Measurements from ENCODE around the gene ANKRD1.

ANKRD1 gene

DNA sequence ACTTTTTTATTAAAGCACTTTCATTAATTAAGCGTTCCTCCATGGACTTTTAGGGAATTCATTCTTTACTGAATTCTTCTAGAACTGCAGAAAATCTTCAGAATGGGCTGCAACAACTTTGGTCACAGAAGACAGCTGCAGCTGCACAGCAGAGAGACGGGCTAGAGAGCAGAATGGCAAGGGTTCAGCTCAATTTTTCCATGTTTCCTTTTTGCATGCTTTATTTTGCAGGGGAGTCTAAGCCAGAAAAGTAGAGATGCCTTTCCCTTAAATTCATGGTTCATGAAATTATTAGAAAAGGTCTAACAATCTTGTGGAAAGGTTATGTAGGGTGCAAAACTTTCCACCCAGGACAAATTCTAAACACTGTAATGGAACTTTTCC is 15.4 kb upstream of the ANKRD1 start:
- no peak for DNase-seq (ENCODE audit: low spot score)
- in situ Hi-C loops (cut with MboI; ENCODE audit: low sequenced_read_pairs, unreplicated experiment), result no loop called here
- TF ChIP-seq, protein P1, sequence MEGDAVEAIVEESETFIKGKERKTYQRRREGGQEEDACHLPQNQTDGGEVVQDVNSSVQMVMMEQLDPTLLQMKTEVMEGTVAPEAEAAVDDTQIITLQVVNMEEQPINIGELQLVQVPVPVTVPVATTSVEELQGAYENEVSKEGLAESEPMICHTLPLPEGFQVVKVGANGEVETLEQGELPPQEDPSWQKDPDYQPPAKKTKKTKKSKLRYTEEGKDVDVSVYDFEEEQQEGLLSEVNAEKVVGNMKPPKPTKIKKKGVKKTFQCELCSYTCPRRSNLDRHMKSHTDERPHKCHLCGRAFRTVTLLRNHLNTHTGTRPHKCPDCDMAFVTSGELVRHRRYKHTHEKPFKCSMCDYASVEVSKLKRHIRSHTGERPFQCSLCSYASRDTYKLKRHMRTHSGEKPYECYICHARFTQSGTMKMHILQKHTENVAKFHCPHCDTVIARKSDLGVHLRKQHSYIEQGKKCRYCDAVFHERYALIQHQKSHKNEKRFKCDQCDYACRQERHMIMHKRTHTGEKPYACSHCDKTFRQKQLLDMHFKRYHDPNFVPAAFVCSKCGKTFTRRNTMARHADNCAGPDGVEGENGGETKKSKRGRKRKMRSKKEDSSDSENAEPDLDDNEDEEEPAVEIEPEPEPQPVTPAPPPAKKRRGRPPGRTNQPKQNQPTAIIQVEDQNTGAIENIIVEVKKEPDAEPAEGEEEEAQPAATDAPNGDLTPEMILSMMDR (IDR thresholded peaks at IDR 0.05; ENCODE audit: borderline replicate concordance, control extremely low read depth, extremely low read depth, insufficient read depth, missing control alignments), result no peak

DNA sequence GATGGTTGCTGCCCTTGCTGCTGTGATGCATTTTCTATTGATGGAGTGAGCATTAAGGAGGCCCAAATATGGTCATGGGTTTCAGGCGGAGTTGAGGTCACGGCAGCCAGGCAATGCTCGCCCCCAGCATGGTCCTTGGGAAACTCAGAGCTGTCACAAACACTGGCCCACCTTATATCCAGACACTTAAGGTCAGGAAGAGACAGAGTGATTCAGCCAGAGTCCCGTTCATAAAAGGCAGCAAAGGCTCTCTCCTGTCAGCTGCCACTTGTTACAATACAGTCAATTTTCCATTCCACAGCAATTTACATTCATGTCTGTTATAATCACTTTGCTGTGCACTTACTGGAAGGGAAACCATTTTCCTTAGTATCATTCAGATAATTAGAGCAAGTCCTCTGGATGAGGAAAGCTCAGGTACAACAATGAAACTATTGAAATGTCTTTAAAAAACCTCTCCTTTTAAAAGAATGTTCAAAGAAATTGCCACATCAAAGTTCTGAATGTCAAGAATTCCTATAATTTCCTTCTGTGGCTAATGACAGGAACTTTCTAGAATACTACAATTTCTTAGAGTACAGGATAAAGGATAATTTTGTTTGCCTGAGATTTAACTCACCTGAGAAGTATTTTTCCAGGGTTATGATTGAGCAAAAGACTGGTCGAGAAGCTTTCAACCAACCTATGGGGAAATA is 14.8 kb upstream of the ANKRD1 start:
- in situ Hi-C loops (cut with MboI; ENCODE audit: low sequenced_read_pairs, unreplicated experiment), result no loop called here
- TF ChIP-seq, protein P1 (IDR thresholded peaks at IDR 0.05; ENCODE audit: borderline replicate concordance, control extremely low read depth, extremely low read depth, insufficient read depth, missing control alignments), result no peak
- DNase-seq (ENCODE audit: low spot score), result no peak

DNA sequence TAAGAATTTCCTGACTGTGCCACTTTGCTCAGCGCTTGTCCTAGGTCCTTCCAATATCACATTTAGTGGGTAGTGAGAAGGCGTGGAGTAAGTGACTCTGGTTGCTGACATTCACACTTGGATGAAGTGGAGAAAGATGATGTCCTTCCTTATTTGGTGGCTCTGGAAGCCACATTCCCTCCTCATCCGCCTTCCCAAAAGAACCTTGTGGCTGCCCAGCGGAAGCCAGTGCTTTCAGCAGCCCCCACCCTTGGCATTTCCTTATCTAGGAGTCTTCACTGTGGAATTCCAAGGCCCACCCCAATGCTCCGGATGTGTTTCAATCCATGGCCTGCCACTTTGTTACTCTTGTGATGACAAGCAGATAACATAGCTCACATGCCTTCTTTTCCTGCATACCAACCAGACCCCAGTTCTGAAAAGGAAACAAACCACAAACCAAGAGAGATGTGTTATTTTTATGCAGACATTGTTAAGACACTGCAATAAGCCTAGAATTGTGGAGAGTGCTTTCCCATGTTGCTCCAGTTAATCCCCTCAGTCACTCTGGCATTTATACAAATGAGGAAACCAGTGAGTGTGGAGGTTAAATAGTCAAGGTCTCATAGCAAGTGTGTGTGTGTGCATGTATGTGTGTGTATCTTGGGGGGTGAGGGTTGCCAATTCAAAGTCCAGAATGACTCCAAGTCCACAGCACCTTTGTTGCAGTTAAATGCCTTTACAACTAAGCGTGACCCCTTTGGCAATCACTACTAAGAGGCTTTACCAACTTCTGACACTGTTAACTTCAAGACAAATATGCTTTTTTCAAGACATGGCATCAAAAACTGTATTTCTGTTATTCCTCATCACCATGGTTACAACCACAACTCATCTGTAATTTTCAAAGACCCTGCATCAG is 10.3 kb upstream of the ANKRD1 start:
- no peak for DNase-seq (ENCODE audit: low spot score)
- in situ Hi-C loops (cut with MboI; ENCODE audit: low sequenced_read_pairs, unreplicated experiment), result no loop called here
- TF ChIP-seq, protein P1 (IDR thresholded peaks at IDR 0.05; ENCODE audit: borderline replicate concordance, control extremely low read depth, extremely low read depth, insufficient read depth, missing control alignments), result no peak

DNA sequence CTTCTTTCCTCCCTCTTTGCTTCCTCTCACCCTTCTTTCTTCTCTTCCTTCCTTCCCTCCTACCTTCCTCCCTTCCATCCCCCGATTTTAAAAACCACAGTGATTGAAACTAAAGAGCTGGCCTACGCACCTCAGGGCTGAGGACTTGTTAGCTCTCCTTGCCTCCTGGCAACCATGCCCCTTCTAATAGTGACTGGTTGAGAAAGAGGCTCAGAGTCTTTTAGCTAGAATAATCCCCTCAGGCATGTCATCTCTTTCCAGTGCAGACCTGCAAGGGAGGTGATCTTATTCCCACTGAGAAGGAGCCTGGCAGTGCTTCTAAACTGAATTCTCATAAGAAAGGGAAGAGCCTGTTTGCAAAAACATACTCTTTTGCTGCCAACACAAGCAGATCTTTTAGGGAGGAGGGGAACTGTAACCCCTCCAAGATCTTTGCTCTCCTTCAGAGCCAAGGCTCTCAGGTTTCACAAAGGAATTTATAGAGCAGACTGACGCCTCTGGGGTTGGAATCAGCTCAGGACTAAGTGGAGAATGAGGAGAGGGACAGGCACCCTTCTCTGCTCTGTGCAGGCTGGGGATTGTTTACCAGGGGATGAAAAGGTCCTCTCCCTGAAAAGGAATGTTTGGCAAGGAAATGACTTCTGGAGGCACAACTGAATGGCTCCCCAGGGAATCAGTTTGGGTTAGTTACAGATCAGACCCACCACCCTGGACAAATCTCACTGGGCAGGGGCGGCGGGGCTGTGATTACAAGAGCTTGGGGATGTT is 9.4 kb upstream of the ANKRD1 start:
- TF ChIP-seq, protein P1 (IDR thresholded peaks at IDR 0.05; ENCODE audit: borderline replicate concordance, control extremely low read depth, extremely low read depth, insufficient read depth, missing control alignments), result no peak
- DNase-seq (ENCODE audit: low spot score), result no peak
- in situ Hi-C loops (cut with MboI; ENCODE audit: low sequenced_read_pairs, unreplicated experiment), result no loop called here

DNA sequence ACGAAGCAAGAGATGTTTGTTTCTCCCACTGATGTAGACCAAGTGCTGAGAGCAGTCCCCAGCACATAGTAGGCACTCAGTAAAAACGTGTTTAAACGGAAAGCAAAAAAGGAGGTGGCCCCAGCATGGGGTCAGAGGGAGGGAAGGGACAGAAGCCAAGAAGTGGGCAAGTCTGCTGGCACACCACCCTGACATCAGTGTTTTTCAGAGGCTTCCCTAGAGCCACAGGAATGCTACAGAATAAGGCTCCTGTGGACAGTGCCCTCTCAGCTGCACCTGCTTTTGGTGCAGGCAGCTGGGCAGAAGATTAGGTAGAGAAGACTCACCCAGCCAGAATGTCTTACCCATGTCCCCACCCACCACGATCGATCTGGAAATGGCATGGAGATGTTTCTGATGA is 8.3 kb upstream of the ANKRD1 start:
- in situ Hi-C loops (cut with MboI; ENCODE audit: low sequenced_read_pairs, unreplicated experiment), result no loop called here
- TF ChIP-seq, protein P1 (IDR thresholded peaks at IDR 0.05; ENCODE audit: borderline replicate concordance, control extremely low read depth, extremely low read depth, insufficient read depth, missing control alignments), result no peak
- DNase-seq (ENCODE audit: low spot score), result no peak

- in situ Hi-C loops (cut with MboI; ENCODE audit: low sequenced_read_pairs, unreplicated experiment), result no loop called here
- no peak for DNase-seq (ENCODE audit: low spot score)
- TF ChIP-seq, protein P1 (IDR thresholded peaks at IDR 0.05; ENCODE audit: borderline replicate concordance, control extremely low read depth, extremely low read depth, insufficient read depth, missing control alignments), result no peak
Observed at GRCh38 chr10:90927293-90927692, 6.4 kb upstream of the ANKRD1 start.

Data from GM13976 (cell line).